ENCODE data around the gene CBFA2T2. TPM values are rescaled to one million over a fixed set of nuclear protein-coding genes. Genes with fewer than 3 reads are reported as not detected.

The CBFA2T2 gene
- polyA plus RNA-seq, 1 donor (not counting 4 experiments of a cell fraction or from before 2014, with no cell fraction given), result 6.8 TPM

DNA sequence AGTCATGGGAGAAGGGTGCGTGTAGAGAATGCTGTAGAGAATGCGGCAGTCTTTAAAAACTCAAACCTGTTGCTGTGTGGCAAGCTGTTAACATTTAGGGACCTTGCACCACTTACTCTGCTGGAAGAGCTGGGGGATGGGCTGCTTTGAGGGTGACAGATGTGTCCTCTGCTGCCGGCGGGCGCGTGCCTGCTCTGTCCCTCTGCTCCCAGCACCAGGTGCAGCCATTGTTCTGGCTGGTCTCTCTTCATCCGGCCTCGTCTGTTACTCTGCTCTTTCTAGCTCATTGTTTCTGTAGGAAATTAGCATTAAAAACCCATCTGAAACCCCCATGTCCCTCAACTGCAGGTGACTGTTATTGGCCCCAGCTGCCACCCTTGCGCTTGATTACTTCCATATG, 78.5 kb downstream of the CBFA2T2 start:
- no peaks in the 10 kb centered on the region for H3K36me3 ChIP-seq (ENCODE audit: control insufficient read depth in 2 of 2, extremely low read depth in 1 of 2, insufficient read depth in 2 of 2, low read length in 2 of 2)
- H3K4me1 ChIP-seq (ENCODE audit: control insufficient read depth, extremely low read depth, insufficient read depth, low read length), result peaks cover 33% of the 10 kb centered on the region
- H3K79me2 ChIP-seq (ENCODE audit: control insufficient read depth, insufficient read depth, low read length), result peaks cover 6% of the 10 kb centered on the region
- FAIRE-seq (no peak), DNase-seq (ENCODE audit: low read depth, low spot score) (no peak)
- no peaks in the 10 kb centered on the region for H3K9me3 ChIP-seq (ENCODE audit: control insufficient read depth, low read depth, low read length)
- peak overlapping the region; percentile 35 for H2AFZ ChIP-seq (ENCODE audit: control insufficient read depth, low read length)
- peak overlapping the region; percentile 87 for H3K4me2 ChIP-seq (ENCODE audit: control insufficient read depth, extremely low read depth, insufficient read depth, low read depth, low read length)
- no peaks in the 10 kb centered on the region for H4K20me1 ChIP-seq (ENCODE audit: control insufficient read depth, extremely low read depth, insufficient read depth, low read length)
- no peaks in the 10 kb centered on the region for H3K9me1 ChIP-seq (ENCODE audit: control insufficient read depth, extremely low read depth, insufficient read depth, low read length)
- peak overlapping the region; percentile 74 for H3K27ac ChIP-seq (ENCODE audit: control insufficient read depth, insufficient read depth, low read length)
- dilution Hi-C loops (cut with MboI; ENCODE audit: extremely low pct_ligation_motif_present, low sequenced_read_pairs), result no loop called here
- H3K4me3 ChIP-seq (ENCODE audit: control insufficient read depth in 2 of 3, extremely low read depth in 1 of 3, insufficient read depth in 2 of 3, low read depth in 1 of 3, low read length in 3 of 3), result no peak overlapping the region
- TF ChIP-seq, protein P1, sequence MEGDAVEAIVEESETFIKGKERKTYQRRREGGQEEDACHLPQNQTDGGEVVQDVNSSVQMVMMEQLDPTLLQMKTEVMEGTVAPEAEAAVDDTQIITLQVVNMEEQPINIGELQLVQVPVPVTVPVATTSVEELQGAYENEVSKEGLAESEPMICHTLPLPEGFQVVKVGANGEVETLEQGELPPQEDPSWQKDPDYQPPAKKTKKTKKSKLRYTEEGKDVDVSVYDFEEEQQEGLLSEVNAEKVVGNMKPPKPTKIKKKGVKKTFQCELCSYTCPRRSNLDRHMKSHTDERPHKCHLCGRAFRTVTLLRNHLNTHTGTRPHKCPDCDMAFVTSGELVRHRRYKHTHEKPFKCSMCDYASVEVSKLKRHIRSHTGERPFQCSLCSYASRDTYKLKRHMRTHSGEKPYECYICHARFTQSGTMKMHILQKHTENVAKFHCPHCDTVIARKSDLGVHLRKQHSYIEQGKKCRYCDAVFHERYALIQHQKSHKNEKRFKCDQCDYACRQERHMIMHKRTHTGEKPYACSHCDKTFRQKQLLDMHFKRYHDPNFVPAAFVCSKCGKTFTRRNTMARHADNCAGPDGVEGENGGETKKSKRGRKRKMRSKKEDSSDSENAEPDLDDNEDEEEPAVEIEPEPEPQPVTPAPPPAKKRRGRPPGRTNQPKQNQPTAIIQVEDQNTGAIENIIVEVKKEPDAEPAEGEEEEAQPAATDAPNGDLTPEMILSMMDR (optimal IDR thresholded peaks at IDR 0.05 in 1 of 3, IDR thresholded peaks at IDR 0.05 in 1 of 3, conservative IDR thresholded peaks at IDR 0.05 in 1 of 3; ENCODE audit: extremely low read depth in 1 of 3, insufficient read depth in 2 of 3, low read length in 3 of 3), result no peak
- no peak for TF ChIP-seq EZH2 (IDR thresholded peaks at IDR 0.05; ENCODE audit: low read length)
- H3K27me3 ChIP-seq (ENCODE audit: control insufficient read depth, extremely low read depth, insufficient read depth, low read length), result no peaks in the 10 kb centered on the region
- H3K9ac ChIP-seq (ENCODE audit: control insufficient read depth, extremely low read depth, insufficient read depth, low read length), result no peak overlapping the region

DNA sequence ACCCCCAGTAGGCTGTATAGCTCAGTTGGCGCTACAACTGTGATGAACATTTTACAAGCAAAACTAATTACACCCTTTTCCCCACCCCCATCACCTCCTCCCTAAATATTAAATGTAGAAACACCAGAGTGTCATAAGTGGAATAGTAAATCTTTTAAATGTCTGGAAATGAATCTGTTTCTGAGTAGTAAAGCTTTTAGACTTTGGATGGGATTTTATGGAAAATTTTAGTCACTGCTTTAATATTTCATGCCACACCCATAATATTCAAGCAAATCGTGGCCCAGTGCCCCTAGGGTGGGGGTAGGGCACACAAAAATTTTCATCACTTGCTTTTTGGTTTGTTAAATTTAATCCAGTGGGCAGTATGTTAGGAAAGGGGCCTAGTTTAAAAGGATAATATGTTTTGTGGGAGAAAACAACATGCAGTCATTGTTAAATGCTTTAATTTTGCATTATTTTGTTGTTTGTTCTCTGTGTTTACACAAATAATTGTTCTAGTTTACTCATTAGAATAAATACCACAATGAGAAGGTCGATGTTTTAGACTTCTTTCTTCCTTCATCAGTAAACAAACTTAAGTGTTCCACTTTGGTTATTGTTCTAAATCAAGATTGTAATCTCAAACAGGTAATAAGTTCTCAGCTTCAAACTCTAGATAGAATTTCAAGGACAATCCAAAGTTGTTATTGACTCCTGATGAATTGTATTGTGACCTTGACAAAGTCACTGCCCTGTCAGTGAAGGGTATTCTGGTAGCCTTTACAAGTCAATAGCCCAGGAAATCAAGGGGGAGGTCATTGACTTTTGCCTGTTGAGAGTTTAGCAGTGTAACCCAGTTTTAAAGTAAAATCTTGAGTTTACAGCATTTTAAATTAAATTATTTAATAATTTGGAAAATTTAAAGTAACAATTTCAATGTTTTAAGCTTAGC, 79.2 kb downstream of the CBFA2T2 start:
- Histone ChIP-seq H3K9me3 (ENCODE audit: control insufficient read depth, low read depth, low read length) (no peaks in the 10 kb centered on the region), H3K27ac (ENCODE audit: control insufficient read depth, insufficient read depth, low read length) (peak overlapping the region; percentile 74), H3K79me2 (ENCODE audit: control insufficient read depth, insufficient read depth, low read length) (peaks cover 6% of the 10 kb centered on the region), H3K4me3 (ENCODE audit: control insufficient read depth in 2 of 3, extremely low read depth in 1 of 3, insufficient read depth in 2 of 3, low read depth in 1 of 3, low read length in 3 of 3) (peak overlapping the region in 1 of 3 experiments; percentile 9), H3K36me3 (ENCODE audit: control insufficient read depth in 2 of 2, extremely low read depth in 1 of 2, insufficient read depth in 2 of 2, low read length in 2 of 2) (no peaks in the 10 kb centered on the region), H3K9ac (ENCODE audit: control insufficient read depth, extremely low read depth, insufficient read depth, low read length) (peak overlapping the region; percentile 58), H4K20me1 (ENCODE audit: control insufficient read depth, extremely low read depth, insufficient read depth, low read length) (no peaks in the 10 kb centered on the region), H3K27me3 (ENCODE audit: control insufficient read depth, extremely low read depth, insufficient read depth, low read length) (no peaks in the 10 kb centered on the region), H3K4me2 (ENCODE audit: control insufficient read depth, extremely low read depth, insufficient read depth, low read depth, low read length) (peak overlapping the region; percentile 87), H3K4me1 (ENCODE audit: control insufficient read depth, extremely low read depth, insufficient read depth, low read length) (peaks cover 33% of the 10 kb centered on the region), H2AFZ (ENCODE audit: control insufficient read depth, low read length) (no peak overlapping the region), H3K9me1 (ENCODE audit: control insufficient read depth, extremely low read depth, insufficient read depth, low read length) (no peaks in the 10 kb centered on the region)
- no peak for TF ChIP-seq EZH2 (IDR thresholded peaks at IDR 0.05; ENCODE audit: low read length)
- TF ChIP-seq, protein P1 (optimal IDR thresholded peaks at IDR 0.05 in 1 of 3, IDR thresholded peaks at IDR 0.05 in 1 of 3, conservative IDR thresholded peaks at IDR 0.05 in 1 of 3; ENCODE audit: extremely low read depth in 1 of 3, insufficient read depth in 2 of 3, low read length in 3 of 3), result no peak
- FAIRE-seq (peak; percentile 13), DNase-seq (ENCODE audit: low read depth, low spot score) (no peak)
- dilution Hi-C loops (cut with MboI; ENCODE audit: extremely low pct_ligation_motif_present, low sequenced_read_pairs), result no loop called here

Data from keratinocyte (primary cell).